ENCODE measurements around the gene ASRGL1. TPM values are rescaled to one million over a fixed set of nuclear protein-coding genes. Genes with fewer than 3 reads are reported as not detected.
"Not testable (repeated sequence)": the region's sequence is repeated elsewhere in the genome, so short reads cannot be mapped to it uniquely, and the experiment has no call there.

Gene ASRGL1
- total and polyA plus RNA-seq, 4 donors, result 24.5 to 65.2 (median 44.0) TPM

- no peak overlapping the region for H3K27ac ChIP-seq (ENCODE audit: low read depth, low read length)
- no peaks in the 10 kb centered on the region for H3K9me3 ChIP-seq (ENCODE audit: control insufficient read depth, insufficient read depth, low read length)
- peaks cover 7% of the 10 kb centered on the region for H3K36me3 ChIP-seq (ENCODE audit: control insufficient read depth, insufficient read depth, low read length)
- H3K27me3 ChIP-seq (ENCODE audit: control insufficient read depth, insufficient read depth, low read length), result no peaks in the 10 kb centered on the region
- H3K4me1 ChIP-seq (ENCODE audit: control insufficient read depth, insufficient read depth, low read length), result no peaks in the 10 kb centered on the region
- 88% methylated on average over 4 of the region's 6 CpGs for WGBS (ENCODE audit: insufficient coverage)
- no peak for DNase-seq (ENCODE audit: low read depth in 4 of 6, low spot score in 6 of 6)
- no peak overlapping the region for H3K4me3 ChIP-seq (ENCODE audit: low read depth, low read length)
Measured at GRCh38 chr11:62372871-62373270, 35.6 kb downstream of the ASRGL1 start.

DNA sequence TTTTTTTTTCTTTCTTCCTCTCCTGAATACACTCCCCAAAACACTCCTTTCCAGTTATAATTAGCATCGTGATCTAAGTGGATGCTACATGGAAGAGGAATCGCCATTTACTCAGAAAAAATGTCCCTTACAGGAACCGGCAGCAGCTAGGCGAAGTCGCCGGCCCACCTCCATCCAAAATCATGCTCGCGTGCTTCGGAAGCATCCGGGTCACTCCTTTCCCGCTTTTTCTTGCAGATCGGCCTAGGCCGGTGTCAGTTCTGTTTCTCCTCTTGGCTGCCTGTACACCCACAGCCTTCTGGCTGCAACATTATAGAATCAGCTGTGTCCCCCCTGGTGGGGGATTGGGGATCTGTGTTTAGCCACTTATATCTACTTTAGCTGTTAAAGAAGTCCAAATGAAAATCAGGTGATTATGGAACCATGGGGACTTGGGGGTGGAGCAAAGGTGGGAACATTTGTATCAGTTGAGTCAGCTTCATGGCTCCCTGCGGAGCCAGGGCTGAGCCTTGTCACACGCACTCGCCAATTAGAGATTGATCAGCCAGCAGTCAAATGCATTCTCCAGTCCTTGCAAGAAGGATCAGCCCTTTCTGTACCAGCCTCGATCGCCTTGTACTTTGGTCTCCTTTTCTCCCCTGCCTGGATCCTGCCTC is 36.3 kb downstream of the ASRGL1 start:
- no peaks in the 10 kb centered on the region for H3K9me3 ChIP-seq (ENCODE audit: control insufficient read depth, insufficient read depth, low read length)
- 88% methylated on average over 13 of the region's 18 CpGs for WGBS (ENCODE audit: insufficient coverage)
- H3K27me3 ChIP-seq (ENCODE audit: control insufficient read depth, insufficient read depth, low read length), result no peaks in the 10 kb centered on the region
- no peak overlapping the region for H3K27ac ChIP-seq (ENCODE audit: low read depth, low read length)
- no peak overlapping the region for H3K4me3 ChIP-seq (ENCODE audit: low read depth, low read length)
- H3K36me3 ChIP-seq (ENCODE audit: control insufficient read depth, insufficient read depth, low read length), result peaks cover 7% of the 10 kb centered on the region
- no peaks in the 10 kb centered on the region for H3K4me1 ChIP-seq (ENCODE audit: control insufficient read depth, insufficient read depth, low read length)
- no peak for DNase-seq (ENCODE audit: low read depth in 4 of 6, low spot score in 6 of 6)

DNA sequence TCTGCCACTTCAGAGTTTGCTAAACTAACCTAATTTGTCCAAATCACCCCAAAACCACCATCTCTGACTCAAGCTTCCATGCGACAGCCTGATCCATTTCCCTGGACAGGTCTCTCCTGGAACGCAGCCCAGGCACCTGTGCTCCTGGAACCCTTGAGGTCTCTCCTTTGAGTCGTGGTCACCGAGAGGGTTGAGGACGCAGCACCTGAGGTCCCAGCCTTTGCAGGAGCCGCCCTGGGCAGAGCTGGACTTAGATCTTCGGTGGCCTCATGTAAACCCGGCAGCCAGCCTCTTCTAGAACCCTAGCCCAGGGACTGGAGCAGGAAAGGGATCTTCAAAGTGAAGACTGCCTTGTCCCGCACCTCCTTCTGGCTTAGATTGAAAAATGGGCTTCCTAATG is 37.6 kb downstream of the ASRGL1 start:
- DNase-seq (ENCODE audit: low read depth in 4 of 6, low spot score in 6 of 6), result no peak
- WGBS (ENCODE audit: insufficient coverage), result 97% methylated on average over 6 of the region's 9 CpGs
- no peak overlapping the region for H3K27ac ChIP-seq (ENCODE audit: low read depth, low read length)

GRCh38 chr11:62378459-62379063 is 41.3 kb downstream of the ASRGL1 start:
- H3K4me3 ChIP-seq (ENCODE audit: low read depth, low read length); H3K27me3 ChIP-seq (ENCODE audit: control insufficient read depth, insufficient read depth, low read length); H3K9me3 ChIP-seq (ENCODE audit: control insufficient read depth, insufficient read depth, low read length); H3K36me3 ChIP-seq (ENCODE audit: control insufficient read depth, insufficient read depth, low read length); H3K4me1 ChIP-seq (ENCODE audit: control insufficient read depth, insufficient read depth, low read length): not testable (repeated sequence)
- peak overlapping the region; percentile 81 for H3K27ac ChIP-seq (ENCODE audit: low read depth, low read length)
- peak in 4 of 6 donors; percentile 32 to 88 (median 59) for DNase-seq (ENCODE audit: low read depth in 4 of 6, low spot score in 6 of 6)
- 3% methylated on average over 3 of the region's 9 CpGs for WGBS (ENCODE audit: insufficient coverage)

More for the DNA sequence above, 37.6 kb downstream of the ASRGL1 start:
- no peaks in the 10 kb centered on the region for H3K27me3 ChIP-seq (ENCODE audit: control insufficient read depth, insufficient read depth, low read length)
- no peaks in the 10 kb centered on the region for H3K9me3 ChIP-seq (ENCODE audit: control insufficient read depth, insufficient read depth, low read length)
- H3K4me1 ChIP-seq (ENCODE audit: control insufficient read depth, insufficient read depth, low read length), result no peaks in the 10 kb centered on the region
- H3K36me3 ChIP-seq (ENCODE audit: control insufficient read depth, insufficient read depth, low read length), result peaks cover 7% of the 10 kb centered on the region
- H3K4me3 ChIP-seq (ENCODE audit: low read depth, low read length), result no peak overlapping the region

DNA sequence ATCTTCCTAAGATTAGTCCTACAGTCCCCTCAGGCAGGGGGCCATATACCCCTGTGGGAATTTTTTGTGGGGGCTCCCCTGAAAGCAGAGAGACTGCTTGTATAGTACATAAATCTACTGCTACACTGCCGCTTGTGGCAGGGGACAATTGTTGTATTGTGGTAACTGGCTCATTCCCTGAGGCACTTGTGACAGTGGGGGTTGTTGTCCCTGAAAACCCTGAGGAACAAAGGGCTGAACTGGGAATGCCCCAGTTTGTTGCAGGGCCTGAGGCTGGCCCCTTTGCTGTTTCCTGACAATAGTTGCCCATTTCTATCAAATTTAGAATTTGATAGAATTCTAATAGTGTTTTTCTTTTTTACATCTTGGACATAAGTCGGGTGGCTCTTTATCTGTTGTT is 42.3 kb downstream of the ASRGL1 start:
- H3K4me1 ChIP-seq (ENCODE audit: control insufficient read depth, insufficient read depth, low read length); H3K36me3 ChIP-seq (ENCODE audit: control insufficient read depth, insufficient read depth, low read length); H3K27me3 ChIP-seq (ENCODE audit: control insufficient read depth, insufficient read depth, low read length); H3K9me3 ChIP-seq (ENCODE audit: control insufficient read depth, insufficient read depth, low read length); DNase-seq (ENCODE audit: low read depth in 4 of 6, low spot score in 6 of 6); H3K4me3 ChIP-seq (ENCODE audit: low read depth, low read length): not testable (repeated sequence)
- no CpG with 5 or more reads among the region's 2 CpGs for WGBS (ENCODE audit: insufficient coverage)
- H3K27ac ChIP-seq (ENCODE audit: low read depth, low read length), result peak overlapping the region; percentile 81

GRCh38 chr11:62380821-62381245 is 43.6 kb downstream of the ASRGL1 start:
- WGBS (ENCODE audit: insufficient coverage), result 5% methylated on average over 9 of the region's 12 CpGs
- peak in 4 of 6 donors; percentile 65 to 94 (median 76) for DNase-seq (ENCODE audit: low read depth in 4 of 6, low spot score in 6 of 6)
- H3K27me3 ChIP-seq (ENCODE audit: control insufficient read depth, insufficient read depth, low read length); H3K4me1 ChIP-seq (ENCODE audit: control insufficient read depth, insufficient read depth, low read length); H3K9me3 ChIP-seq (ENCODE audit: control insufficient read depth, insufficient read depth, low read length); H3K36me3 ChIP-seq (ENCODE audit: control insufficient read depth, insufficient read depth, low read length): not testable (repeated sequence)
- H3K4me3 ChIP-seq (ENCODE audit: low read depth, low read length), result peak overlapping the region; percentile 22
- peak overlapping the region; percentile 25 for H3K27ac ChIP-seq (ENCODE audit: low read depth, low read length)

GRCh38 chr11:62383822-62384221 is 46.6 kb downstream of the ASRGL1 start:
- peaks cover 10% of the 10 kb centered on the region for H3K4me1 ChIP-seq (ENCODE audit: control insufficient read depth, insufficient read depth, low read length)
- DNase-seq (ENCODE audit: low read depth in 4 of 6, low spot score in 6 of 6), result no peak
- no peak overlapping the region for H3K4me3 ChIP-seq (ENCODE audit: low read depth, low read length)
- H3K9me3 ChIP-seq (ENCODE audit: control insufficient read depth, insufficient read depth, low read length), result no peaks in the 10 kb centered on the region
- no peaks in the 10 kb centered on the region for H3K27me3 ChIP-seq (ENCODE audit: control insufficient read depth, insufficient read depth, low read length)
- 100% methylated on average over 1 of the region's 6 CpGs for WGBS (ENCODE audit: insufficient coverage)
- H3K27ac ChIP-seq (ENCODE audit: low read depth, low read length), result no peak overlapping the region
- H3K36me3 ChIP-seq (ENCODE audit: control insufficient read depth, insufficient read depth, low read length), result no peaks in the 10 kb centered on the region

GRCh38 chr11:62386083-62386482 is 48.8 kb downstream of the ASRGL1 start:
- peaks cover 15% of the 10 kb centered on the region for H3K36me3 ChIP-seq (ENCODE audit: control insufficient read depth, insufficient read depth, low read length)
- not testable (repeated sequence) for H3K9me3 ChIP-seq (ENCODE audit: control insufficient read depth, insufficient read depth, low read length); H3K4me3 ChIP-seq (ENCODE audit: low read depth, low read length); H3K27ac ChIP-seq (ENCODE audit: low read depth, low read length); H3K27me3 ChIP-seq (ENCODE audit: control insufficient read depth, insufficient read depth, low read length); H3K4me1 ChIP-seq (ENCODE audit: control insufficient read depth, insufficient read depth, low read length); DNase-seq (ENCODE audit: low read depth in 4 of 6, low spot score in 6 of 6)
- no CpG with 5 or more reads among the region's 3 CpGs for WGBS (ENCODE audit: insufficient coverage)

- Histone ChIP-seq H3K9me3 (ENCODE audit: control insufficient read depth, insufficient read depth, low read length) (no peaks in the 10 kb centered on the region), H3K36me3 (ENCODE audit: control insufficient read depth, insufficient read depth, low read length) (peaks cover 24% of the 10 kb centered on the region), H3K27ac (ENCODE audit: low read depth, low read length) (no peak overlapping the region), H3K4me1 (ENCODE audit: control insufficient read depth, insufficient read depth, low read length) (no peaks in the 10 kb centered on the region), H3K4me3 (ENCODE audit: low read depth, low read length) (no peak overlapping the region), H3K27me3 (ENCODE audit: control insufficient read depth, insufficient read depth, low read length) (no peaks in the 10 kb centered on the region)
- 29% methylated on average over 3 of the region's 3 CpGs for WGBS (ENCODE audit: insufficient coverage)
- DNase-seq (ENCODE audit: low read depth in 4 of 6, low spot score in 6 of 6), result no peak
Measured at GRCh38 chr11:62387381-62387780, 50.1 kb downstream of the ASRGL1 start.

- no peaks in the 10 kb centered on the region for H3K4me1 ChIP-seq (ENCODE audit: control insufficient read depth, insufficient read depth, low read length)
- H3K27ac ChIP-seq (ENCODE audit: low read depth, low read length), result no peak overlapping the region
- H3K9me3 ChIP-seq (ENCODE audit: control insufficient read depth, insufficient read depth, low read length), result no peaks in the 10 kb centered on the region
- no peak for DNase-seq (ENCODE audit: low read depth in 4 of 6, low spot score in 6 of 6)
- H3K27me3 ChIP-seq (ENCODE audit: control insufficient read depth, insufficient read depth, low read length), result no peaks in the 10 kb centered on the region
- H3K4me3 ChIP-seq (ENCODE audit: low read depth, low read length), result no peak overlapping the region
- 69% methylated on average over 6 of the region's 11 CpGs for WGBS (ENCODE audit: insufficient coverage)
- H3K36me3 ChIP-seq (ENCODE audit: control insufficient read depth, insufficient read depth, low read length), result peaks cover 29% of the 10 kb centered on the region
Measured at GRCh38 chr11:62388999-62389398, 51.8 kb downstream of the ASRGL1 start.

All from spinal cord (tissue), 10 donors.